Osteoblast (primary cell): ENCODE results near the gene TUBD1. TPM values are rescaled to one million over a fixed set of nuclear protein-coding genes. Genes with fewer than 3 reads are reported as not detected.

ENCODE experiments used
- DNase-seq: peaks from one replicate; pipeline ENCODE4 v3.0.0; 2011; ENCODE audit warnings: low spot score, mixed read lengths; ENCODE audit not compliant: insufficient read length; ENCODE audit errors: missing footprints
- H2AFZ ChIP-seq: 2 replicates; pipeline ENCODE4 v1.6.0; 2011; ENCODE audit warnings: mild to moderate bottlenecking, low read length
- H3K27ac ChIP-seq: 2 replicates; pipeline ENCODE4 v1.5.1; 2011; ENCODE audit warnings: mild to moderate bottlenecking, low read depth, low read length, moderate library complexity
- H3K27me3 ChIP-seq: 2 replicates; pipeline ENCODE4 v1.6.0; 2012; ENCODE audit warnings: mild to moderate bottlenecking, control low read depth, inconsistent platforms, low read length, moderate library complexity; ENCODE audit not compliant: insufficient read depth
- H3K36me3 ChIP-seq: 2 replicates; pipeline ENCODE4 v1.5.1; 2011; ENCODE audit warnings: mild to moderate bottlenecking, low read length, control low read depth, moderate library complexity; ENCODE audit not compliant: insufficient read depth
- H3K4me1 ChIP-seq: 2 replicates; pipeline ENCODE4 v1.5.1; 2011; ENCODE audit warnings: mild to moderate bottlenecking, low read length, control low read depth, moderate library complexity; ENCODE audit not compliant: insufficient read depth
- H3K4me2 ChIP-seq: 2 replicates; pipeline ENCODE4 v1.6.0; 2011; ENCODE audit warnings: mild to moderate bottlenecking, low read length; ENCODE audit not compliant: insufficient read depth
- H3K4me3 ChIP-seq: fragments of 200-600 bp; sonication (generic); 3 replicates; pipeline ENCODE4 v1.5.1; 2012; ENCODE audit warnings: mild to moderate bottlenecking, low read length, inconsistent platforms; ENCODE audit not compliant: insufficient read depth
- H3K79me2 ChIP-seq: 2 replicates; pipeline ENCODE4 v1.6.0; 2012; ENCODE audit warnings: mild to moderate bottlenecking, low read length, control low read depth, inconsistent platforms; ENCODE audit not compliant: insufficient read depth
- H3K9me3 ChIP-seq: 2 replicates; pipeline ENCODE4 v1.5.1; 2011; ENCODE audit warnings: low read depth, low read length, control low read depth
- H4K20me1 ChIP-seq: 2 replicates; pipeline ENCODE4 v1.6.0; 2012; ENCODE audit warnings: mild to moderate bottlenecking, low read length, control low read depth; ENCODE audit not compliant: insufficient read depth
- total RNA-seq: library from RNA; depleted of rRNA; stranded (reverse); fragments of >200 nt; gene quantifications from 2 replicates; pipeline ENCODE4 v1.2.3, GENCODE V29; 2012
- TF ChIP-seq, protein P1 (sequence below): IDR thresholded peaks from 2 replicates; pipeline ENCODE4 v1.5.1; 2011; ENCODE audit warnings: mild to moderate bottlenecking, low read depth, low read length, moderate library complexity; ENCODE audit errors: extremely low read depth

The TUBD1 gene
- total RNA-seq, 1 donor = 4.0 TPM

DNA sequence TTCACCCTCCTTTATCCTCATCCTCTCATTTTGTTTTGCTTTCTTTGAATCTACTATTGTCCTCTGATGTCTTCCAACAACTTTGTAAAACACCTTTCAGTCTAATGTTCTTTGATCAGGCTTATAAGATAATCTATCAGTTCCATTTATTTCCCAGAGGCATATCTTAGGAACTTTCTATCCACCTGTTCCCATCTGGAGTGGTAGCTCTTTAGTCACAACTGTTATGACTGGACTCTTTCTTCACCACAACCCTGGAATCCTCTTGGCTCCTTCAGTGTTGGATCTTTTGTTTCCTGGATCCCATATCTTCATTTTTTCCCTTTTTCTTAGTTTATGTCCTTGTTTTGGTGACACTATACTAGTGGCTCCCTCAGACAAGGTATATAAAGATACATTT lies 23.7 kb upstream of the TUBD1 start:
- Histone ChIP-seq H3K36me3 (peaks cover 41% of the 10 kb centered on the region), H3K4me3 (no peak overlapping the region), H3K9me3 (no peaks in the 10 kb centered on the region), H3K4me1 (no peaks in the 10 kb centered on the region), H3K4me2 (no peak overlapping the region), H2AFZ (no peak overlapping the region), H3K79me2 (no peaks in the 10 kb centered on the region), H4K20me1 (peaks cover 5% of the 10 kb centered on the region), H3K27ac (no peak overlapping the region), H3K27me3 (no peaks in the 10 kb centered on the region)
- DNase-seq = no peak
- TF ChIP-seq, protein P1, sequence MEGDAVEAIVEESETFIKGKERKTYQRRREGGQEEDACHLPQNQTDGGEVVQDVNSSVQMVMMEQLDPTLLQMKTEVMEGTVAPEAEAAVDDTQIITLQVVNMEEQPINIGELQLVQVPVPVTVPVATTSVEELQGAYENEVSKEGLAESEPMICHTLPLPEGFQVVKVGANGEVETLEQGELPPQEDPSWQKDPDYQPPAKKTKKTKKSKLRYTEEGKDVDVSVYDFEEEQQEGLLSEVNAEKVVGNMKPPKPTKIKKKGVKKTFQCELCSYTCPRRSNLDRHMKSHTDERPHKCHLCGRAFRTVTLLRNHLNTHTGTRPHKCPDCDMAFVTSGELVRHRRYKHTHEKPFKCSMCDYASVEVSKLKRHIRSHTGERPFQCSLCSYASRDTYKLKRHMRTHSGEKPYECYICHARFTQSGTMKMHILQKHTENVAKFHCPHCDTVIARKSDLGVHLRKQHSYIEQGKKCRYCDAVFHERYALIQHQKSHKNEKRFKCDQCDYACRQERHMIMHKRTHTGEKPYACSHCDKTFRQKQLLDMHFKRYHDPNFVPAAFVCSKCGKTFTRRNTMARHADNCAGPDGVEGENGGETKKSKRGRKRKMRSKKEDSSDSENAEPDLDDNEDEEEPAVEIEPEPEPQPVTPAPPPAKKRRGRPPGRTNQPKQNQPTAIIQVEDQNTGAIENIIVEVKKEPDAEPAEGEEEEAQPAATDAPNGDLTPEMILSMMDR = no peak

DNA sequence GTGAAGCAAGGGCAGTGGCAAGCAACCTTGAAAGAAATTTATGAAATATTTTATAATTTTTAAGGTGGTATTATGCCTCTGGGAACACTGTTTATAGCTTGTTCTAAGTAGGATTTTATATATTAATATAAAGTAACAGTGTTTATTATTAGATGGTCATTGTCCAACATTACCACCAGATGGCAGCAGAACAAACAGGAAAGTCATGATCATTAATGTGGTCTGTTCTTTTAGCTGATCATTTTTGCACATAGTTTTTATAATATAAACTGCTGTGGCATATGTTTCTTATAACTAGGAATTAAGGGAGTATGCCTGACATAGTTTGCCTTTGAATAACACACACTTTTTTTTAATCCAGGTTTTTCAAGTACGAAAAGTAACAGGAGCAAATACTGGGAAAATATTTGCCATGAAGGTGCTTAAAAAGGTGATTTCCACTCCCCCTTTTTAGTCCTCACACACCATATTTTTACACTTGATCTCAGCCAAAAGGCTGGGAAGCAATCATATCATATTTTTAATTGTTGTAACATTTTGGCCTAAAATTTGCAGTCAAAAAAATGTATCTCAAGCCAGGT lies 21.6 kb upstream of the TUBD1 start:
- TF ChIP-seq, protein P1 = peak; percentile 65
- H3K27ac ChIP-seq = no peak overlapping the region
- H3K4me2 ChIP-seq = no peak overlapping the region
- peaks cover 5% of the 10 kb centered on the region for H4K20me1 ChIP-seq
- peak; percentile 66 for DNase-seq
- H2AFZ ChIP-seq = no peak overlapping the region
- peaks cover 36% of the 10 kb centered on the region for H3K36me3 ChIP-seq
- no peaks in the 10 kb centered on the region for H3K4me1 ChIP-seq
- no peaks in the 10 kb centered on the region for H3K9me3 ChIP-seq
- no peaks in the 10 kb centered on the region for H3K27me3 ChIP-seq
- H3K4me3 ChIP-seq = no peak overlapping the region
- H3K79me2 ChIP-seq = peaks cover 2% of the 10 kb centered on the region

DNA sequence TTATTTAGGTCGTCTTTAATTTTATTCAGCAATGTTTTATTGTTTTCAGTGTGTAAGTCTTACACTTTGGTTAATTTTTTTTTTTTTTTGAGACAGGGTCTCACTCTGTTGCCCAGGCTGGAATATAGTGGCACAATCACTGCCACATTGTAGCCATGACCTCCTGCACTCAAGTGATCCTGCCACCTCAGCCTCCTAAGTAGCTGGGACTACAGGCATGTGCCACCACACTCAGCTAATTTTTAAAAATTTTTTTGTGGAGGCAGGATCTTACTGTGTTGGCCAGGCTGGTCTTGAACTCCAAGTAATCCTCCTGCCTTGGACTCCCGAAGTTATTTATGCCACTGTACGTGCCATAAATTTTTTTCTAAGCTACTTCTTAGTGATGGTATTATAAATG lies 14.7 kb upstream of the TUBD1 start:
- Histone ChIP-seq H3K27me3 (no peaks in the 10 kb centered on the region), H2AFZ (no peak overlapping the region), H4K20me1 (peaks cover 8% of the 10 kb centered on the region), H3K79me2 (peaks cover 46% of the 10 kb centered on the region), H3K4me3 (no peak overlapping the region), H3K9me3 (no peaks in the 10 kb centered on the region), H3K36me3 (no peaks in the 10 kb centered on the region), H3K4me2 (no peak overlapping the region), H3K4me1 (no peaks in the 10 kb centered on the region), H3K27ac (no peak overlapping the region)
- no peak for DNase-seq
- TF ChIP-seq, protein P1 = no peak

DNA sequence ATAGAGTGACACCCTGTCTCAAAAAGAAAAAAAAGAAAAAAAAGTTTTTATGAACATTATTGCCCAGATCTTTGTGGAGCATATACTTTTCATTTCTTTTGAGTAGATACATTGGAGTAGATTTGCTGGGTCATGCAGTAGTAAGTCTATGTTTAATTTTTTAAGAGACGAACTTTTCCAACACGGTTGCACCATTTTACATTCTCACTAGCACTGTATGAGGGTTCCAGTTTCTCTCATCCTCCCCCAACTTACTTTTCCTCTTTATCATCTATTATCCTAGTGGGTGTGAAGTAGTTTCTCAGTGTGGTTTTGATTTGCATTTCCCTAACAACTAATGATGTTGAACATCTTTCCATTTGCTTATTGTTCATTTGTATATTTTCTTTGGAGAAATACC lies 10.7 kb upstream of the TUBD1 start:
- Histone ChIP-seq H3K36me3 (no peaks in the 10 kb centered on the region), H3K9me3 (no peaks in the 10 kb centered on the region), H3K27ac (no peak overlapping the region), H3K4me1 (no peaks in the 10 kb centered on the region), H3K4me2 (no peak overlapping the region), H3K79me2 (peaks cover 79% of the 10 kb centered on the region), H3K27me3 (no peaks in the 10 kb centered on the region), H3K4me3 (no peak overlapping the region), H2AFZ (no peak overlapping the region), H4K20me1 (peaks cover 20% of the 10 kb centered on the region)
- DNase-seq = no peak
- TF ChIP-seq, protein P1 = no peak
